ENCODE measurements around the gene RYR2. TPM values are rescaled to one million over a fixed set of nuclear protein-coding genes. Genes with fewer than 3 reads are reported as not detected.
A peak's percentile ranks its signal among the peaks of the same experiment; 100 is the strongest.

The RYR2 gene
- total RNA-seq, 3 donors from 2014 or later = 0.35 to 5.9 (median 0.94) TPM

DNA sequence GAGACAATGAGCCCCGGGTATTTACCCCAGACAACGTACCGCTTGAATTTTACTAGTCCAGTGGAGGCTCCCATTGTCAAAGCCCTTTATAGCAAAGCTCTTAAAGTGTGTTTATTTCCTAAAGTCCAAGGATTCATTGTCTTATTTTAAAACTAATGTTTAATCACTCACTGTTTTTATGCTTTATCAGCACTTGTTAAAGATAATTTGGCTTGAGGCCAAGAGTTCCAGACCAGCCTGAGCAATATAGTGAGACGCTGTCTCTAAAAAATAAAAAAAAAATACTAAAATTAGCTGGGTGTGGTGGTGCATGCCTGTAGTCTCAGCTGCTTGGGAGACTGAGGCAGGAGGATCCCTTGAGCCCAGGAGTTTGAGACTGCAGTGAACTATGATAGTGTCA lies 202.8 kb downstream of the RYR2 start:
- Histone ChIP-seq H3K4me3 (no peak overlapping the region), H3K36me3 (ENCODE audit: low read depth) (no peaks in the 10 kb centered on the region), H3K4me1 (ENCODE audit: low read depth) (no peaks in the 10 kb centered on the region), H3K9me3 (no peaks in the 10 kb centered on the region)
- no peak for DNase-seq
- intact Hi-C loops (cut with DNase I, micrococcal nuclease) = no loop called here
- ATAC-seq = no peak
- no peak for TF ChIP-seq CTCF (IDR thresholded peaks at IDR 0.05)

DNA sequence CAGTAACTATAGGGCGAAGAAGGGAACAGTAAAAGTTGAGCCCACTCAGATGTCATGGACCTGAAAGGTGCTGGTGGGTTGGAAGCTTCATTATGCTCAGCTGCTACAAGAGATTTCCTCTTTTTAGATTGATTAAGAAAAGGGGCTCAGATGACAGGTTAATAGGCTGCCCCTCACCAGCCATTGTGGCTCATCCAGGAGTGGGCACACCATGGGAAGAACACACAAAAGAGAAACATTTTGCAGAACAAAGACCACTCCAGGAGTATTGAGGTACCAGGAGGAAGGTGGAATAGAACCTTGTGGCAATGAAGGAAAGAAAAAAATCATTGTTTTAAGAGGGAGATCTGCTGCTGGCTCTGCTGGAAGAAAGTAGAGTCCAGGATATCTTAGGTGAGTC lies 205.5 kb downstream of the RYR2 start:
- DNase-seq = no peak
- Histone ChIP-seq H3K36me3 (ENCODE audit: low read depth) (no peaks in the 10 kb centered on the region), H3K4me3 (no peak overlapping the region), H3K4me1 (ENCODE audit: low read depth) (no peaks in the 10 kb centered on the region), H3K9me3 (no peaks in the 10 kb centered on the region)
- no peak for ATAC-seq
- intact Hi-C loops (cut with DNase I, micrococcal nuclease) = no loop called here
- TF ChIP-seq CTCF (IDR thresholded peaks at IDR 0.05) = no peak

DNA sequence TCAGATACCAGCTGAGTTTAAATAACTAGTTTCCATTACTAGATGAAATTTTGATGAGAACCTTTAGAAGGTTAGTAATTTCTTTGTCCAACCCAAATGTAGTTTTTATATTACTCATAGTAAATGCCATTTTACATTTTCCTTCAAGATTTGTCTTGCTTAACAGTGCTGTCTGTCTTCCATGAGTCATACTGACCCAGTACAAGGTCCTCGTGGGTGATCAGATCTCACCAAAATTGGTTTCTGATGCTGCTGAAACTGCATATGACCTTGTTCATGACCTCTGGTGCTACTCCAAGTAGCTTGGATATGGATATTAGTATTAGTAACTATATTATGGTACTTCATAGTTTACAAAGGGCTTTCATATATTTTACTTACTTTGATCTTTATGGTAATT lies 207.1 kb downstream of the RYR2 start:
- intact Hi-C loops (cut with DNase I, micrococcal nuclease) = no loop called here
- ATAC-seq (no peak), DNase-seq (no peak)
- H3K4me1 ChIP-seq (ENCODE audit: low read depth) = no peaks in the 10 kb centered on the region
- no peaks in the 10 kb centered on the region for H3K9me3 ChIP-seq
- H3K4me3 ChIP-seq = no peak overlapping the region
- H3K36me3 ChIP-seq (ENCODE audit: low read depth) = no peaks in the 10 kb centered on the region
- TF ChIP-seq CTCF (IDR thresholded peaks at IDR 0.05) = no peak

DNA sequence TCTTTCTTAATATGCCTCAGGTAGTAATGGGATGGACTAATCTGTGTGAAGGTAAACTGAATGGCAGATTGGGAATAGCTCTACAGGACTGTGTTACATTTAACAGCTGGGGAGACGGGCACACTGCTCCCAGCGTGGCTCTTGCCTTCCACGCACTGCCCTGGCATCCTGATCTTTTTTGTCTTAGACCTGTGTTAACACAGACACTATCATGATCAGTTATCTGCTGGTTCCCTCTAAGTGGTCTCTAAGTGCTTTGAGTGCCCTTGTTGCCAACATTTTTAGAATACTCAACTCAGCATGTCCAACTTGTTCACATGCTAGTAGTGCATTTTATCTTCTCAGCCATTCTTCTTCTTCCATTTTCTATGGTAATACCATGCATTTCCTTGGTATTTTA lies 208.1 kb downstream of the RYR2 start:
- ATAC-seq = no peak
- H3K9me3 ChIP-seq = no peaks in the 10 kb centered on the region
- no peaks in the 10 kb centered on the region for H3K4me1 ChIP-seq (ENCODE audit: low read depth)
- intact Hi-C loops (cut with DNase I, micrococcal nuclease) = no loop called here
- H3K4me3 ChIP-seq = no peak overlapping the region
- TF ChIP-seq CTCF (IDR thresholded peaks at IDR 0.05) = no peak
- no peaks in the 10 kb centered on the region for H3K36me3 ChIP-seq (ENCODE audit: low read depth)
- no peak for DNase-seq

GRCh38 chr1:237255071-237255470 lies 213.1 kb downstream of the RYR2 start:
- H3K9me3 ChIP-seq = no peaks in the 10 kb centered on the region
- no peaks in the 10 kb centered on the region for H3K4me1 ChIP-seq (ENCODE audit: low read depth)
- intact Hi-C loops (cut with DNase I, micrococcal nuclease) = no loop called here
- no peak overlapping the region for H3K4me3 ChIP-seq
- no peaks in the 10 kb centered on the region for H3K36me3 ChIP-seq (ENCODE audit: low read depth)
- TF ChIP-seq CTCF (IDR thresholded peaks at IDR 0.05) = no peak
- DNase-seq = no peak
- ATAC-seq = no peak

DNA sequence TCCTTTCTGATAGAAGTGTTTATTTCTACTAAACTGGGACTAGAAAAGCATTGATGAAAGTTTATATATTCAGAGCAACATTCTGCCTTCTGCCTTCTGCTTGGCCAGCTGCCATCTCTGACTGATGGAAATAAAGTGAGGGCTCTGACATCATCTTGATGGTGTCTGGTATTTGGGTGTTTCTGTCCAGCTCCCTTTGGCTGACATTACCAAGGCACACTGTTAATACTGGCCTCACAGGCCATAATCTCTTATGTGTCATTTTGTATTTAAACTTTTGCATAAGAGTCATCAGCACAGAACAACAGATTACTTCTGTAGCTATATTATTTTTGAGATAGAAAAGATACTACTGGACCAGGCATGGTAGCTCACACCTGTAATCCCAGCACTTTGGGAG lies 216.9 kb downstream of the RYR2 start:
- DNase-seq (peak in 1 of 3 donors; percentile 19), ATAC-seq (no peak)

More for the DNA sequence above, 216.9 kb downstream of the RYR2 start:
- intact Hi-C loops (cut with DNase I, micrococcal nuclease) = no loop called here
- TF ChIP-seq CTCF (IDR thresholded peaks at IDR 0.05) = no peak
- Histone ChIP-seq H3K4me3 (no peak overlapping the region), H3K9me3 (no peaks in the 10 kb centered on the region), H3K36me3 (ENCODE audit: low read depth) (no peaks in the 10 kb centered on the region), H3K4me1 (ENCODE audit: low read depth) (no peaks in the 10 kb centered on the region)
